HTR-8/SVneo (cell line): ENCODE data around the gene TSKU.
"Not testable (repeated sequence)": the region's sequence is repeated elsewhere in the genome, so short reads cannot be mapped to it uniquely, and the experiment has no call there.

Source experiments
- DNase-seq: peaks from one replicate; pipeline ENCODE4 v3.0.0; 2011; ENCODE audit warnings: low spot score, mixed read lengths; ENCODE audit not compliant: insufficient read length
- FAIRE-seq: peaks from 2 replicates; lab custom pipeline; 2011; peaks lifted over from hg19 to GRCh38; lab: Jason Lieb, UNC

TSKU gene

GRCh38 chr11:76815678-76816077 is 32.5 kb downstream of the TSKU start:
- DNase-seq, FAIRE-seq: not testable (repeated sequence)

DNA sequence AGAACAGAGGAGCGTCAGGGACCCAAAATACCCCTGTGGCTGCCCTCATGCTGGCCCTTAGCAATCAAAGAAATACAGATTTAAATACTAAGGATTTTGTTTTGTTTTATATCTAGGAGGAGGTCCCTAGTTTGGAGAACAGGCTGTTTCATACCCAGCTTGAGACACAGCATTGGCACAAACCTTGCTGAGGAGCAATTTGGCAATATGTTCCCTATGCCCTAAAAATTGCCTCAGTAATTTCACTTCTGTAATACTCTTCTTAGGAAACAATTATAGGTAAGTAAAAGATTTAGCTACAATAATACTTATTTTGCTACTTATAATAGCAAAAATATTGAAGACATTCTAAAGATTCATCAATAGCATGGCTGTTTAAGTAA is 37.0 kb downstream of the TSKU start:
- DNase-seq (no peak), FAIRE-seq (no peak)

DNA sequence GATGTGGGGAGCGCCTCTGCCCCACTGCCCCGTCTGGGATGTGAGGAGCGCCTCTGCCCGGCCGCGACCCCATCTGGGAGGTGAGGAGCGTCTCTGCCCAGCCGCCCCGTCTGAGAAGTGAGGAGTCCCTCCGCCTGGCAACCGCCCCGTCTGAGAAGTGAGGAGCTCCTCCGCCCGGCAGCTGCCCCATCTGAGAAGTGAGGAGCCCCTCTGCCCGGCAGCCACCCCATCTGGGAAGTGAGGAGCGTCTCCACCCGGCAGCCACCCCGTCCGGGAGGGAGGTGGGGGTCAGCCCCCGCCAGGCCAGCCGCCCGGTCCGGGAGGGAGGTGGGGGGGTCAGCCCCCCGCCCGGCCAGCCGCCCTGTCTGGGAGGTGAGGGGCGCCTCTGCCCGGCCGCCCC is 38.2 kb downstream of the TSKU start:
- not testable (repeated sequence) for DNase-seq

GRCh38 chr11:76822406-76822805 is 39.2 kb downstream of the TSKU start:
- DNase-seq (no peak), FAIRE-seq (no peak)

More for the DNA sequence above, 38.2 kb downstream of the TSKU start:
- FAIRE-seq: not testable (repeated sequence)

GRCh38 chr11:76823481-76824028 is 40.4 kb downstream of the TSKU start:
- DNase-seq (peak; percentile 79), FAIRE-seq (peak; percentile 69)

GRCh38 chr11:76824083-76824939 is 41.2 kb downstream of the TSKU start:
- FAIRE-seq: no peak

GRCh38 chr11:76824980-76825725 is 42.0 kb downstream of the TSKU start:
- FAIRE-seq: no peak
- no peak for DNase-seq

More at GRCh38 chr11:76824083-76824939, 41.2 kb downstream of the TSKU start:
- DNase-seq: peak; percentile 40

DNA sequence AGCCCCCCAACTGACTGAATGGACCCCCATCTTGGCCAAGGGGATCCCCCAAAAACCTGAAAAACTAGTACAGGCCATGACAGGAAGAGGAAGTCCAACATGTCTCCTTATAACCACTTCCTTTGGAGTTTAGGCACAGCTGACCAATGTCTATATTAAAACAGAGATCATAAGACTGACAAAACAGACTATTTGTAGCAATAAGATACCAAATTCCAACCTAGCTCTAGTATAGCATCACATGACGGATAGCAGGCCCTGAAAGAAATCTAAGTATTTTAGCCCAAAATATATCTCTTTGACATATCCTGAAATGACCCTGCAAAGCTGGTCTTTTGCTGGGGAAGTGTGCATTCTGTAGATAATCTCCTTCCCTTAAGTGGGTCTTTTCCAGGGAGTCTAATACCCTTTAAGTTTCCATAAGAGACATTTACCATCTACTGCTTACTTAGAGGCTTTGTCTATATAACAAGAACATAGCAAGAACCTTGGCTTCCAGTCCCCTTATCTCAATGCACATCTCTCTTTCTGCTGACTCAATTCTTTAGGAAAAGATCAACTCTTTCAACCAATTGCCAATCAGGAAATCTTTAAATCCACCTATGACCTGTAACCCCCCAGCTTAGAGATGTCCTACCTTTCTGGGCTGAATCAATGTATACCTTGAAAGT is 42.7 kb downstream of the TSKU start:
- no peak for DNase-seq

GRCh38 chr11:76826508-76826907 is 43.4 kb downstream of the TSKU start:
- DNase-seq, FAIRE-seq: not testable (repeated sequence)

More for the DNA sequence above, 42.7 kb downstream of the TSKU start:
- no peak for FAIRE-seq

DNA sequence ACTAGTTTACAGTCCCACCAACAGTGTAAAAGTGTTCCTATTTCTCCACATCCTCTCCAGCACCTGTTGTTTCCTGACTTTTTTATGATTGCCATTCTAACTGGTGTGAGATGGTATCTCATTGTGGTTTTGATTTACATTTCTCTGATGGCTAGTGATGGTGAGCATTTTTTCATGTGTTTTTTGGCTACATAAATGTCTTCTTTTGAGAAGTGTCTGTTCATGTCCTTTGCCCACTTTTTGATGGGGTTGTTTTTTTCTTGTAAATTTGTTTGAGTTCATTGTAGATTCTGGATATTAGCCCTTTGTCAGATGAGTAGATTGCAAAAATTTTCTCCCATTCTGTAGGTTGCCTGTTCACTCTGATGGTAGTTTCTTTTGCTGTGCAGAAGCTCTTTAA is 43.8 kb downstream of the TSKU start:
- not testable (repeated sequence) for FAIRE-seq, DNase-seq

GRCh38 chr11:76830639-76831327 is 47.6 kb downstream of the TSKU start:
- DNase-seq (no peak), FAIRE-seq (no peak)

DNA sequence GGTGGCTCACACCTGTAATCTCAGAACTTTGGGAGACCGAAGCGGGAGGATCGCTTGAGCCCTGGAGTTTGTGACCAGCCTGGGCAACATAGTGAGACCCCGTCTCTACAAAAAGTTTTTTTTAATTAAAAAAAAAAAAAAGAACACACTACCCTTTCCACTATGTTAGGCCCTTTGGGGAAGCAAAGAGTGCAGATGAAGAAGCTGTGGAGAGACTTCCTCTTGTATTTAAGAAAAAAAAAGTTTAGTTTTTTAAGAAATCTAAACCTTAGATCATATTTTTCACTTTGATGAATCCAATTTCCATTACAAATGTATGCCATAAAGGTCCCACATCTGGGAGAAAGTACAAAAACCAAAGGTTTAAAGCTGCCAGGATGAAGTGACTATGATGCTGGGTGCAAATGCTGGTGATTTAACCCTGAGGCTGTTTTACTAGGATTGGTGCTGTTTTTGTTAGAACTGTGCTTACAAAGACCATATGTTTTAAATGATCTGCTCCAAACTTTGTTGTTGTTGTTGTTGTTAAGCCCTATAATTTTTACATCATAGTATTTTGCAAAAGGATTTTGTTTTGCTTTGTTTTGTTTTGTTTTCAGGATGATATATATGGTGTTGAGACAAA is 48.6 kb downstream of the TSKU start:
- FAIRE-seq: no peak
- DNase-seq: no peak

DNA sequence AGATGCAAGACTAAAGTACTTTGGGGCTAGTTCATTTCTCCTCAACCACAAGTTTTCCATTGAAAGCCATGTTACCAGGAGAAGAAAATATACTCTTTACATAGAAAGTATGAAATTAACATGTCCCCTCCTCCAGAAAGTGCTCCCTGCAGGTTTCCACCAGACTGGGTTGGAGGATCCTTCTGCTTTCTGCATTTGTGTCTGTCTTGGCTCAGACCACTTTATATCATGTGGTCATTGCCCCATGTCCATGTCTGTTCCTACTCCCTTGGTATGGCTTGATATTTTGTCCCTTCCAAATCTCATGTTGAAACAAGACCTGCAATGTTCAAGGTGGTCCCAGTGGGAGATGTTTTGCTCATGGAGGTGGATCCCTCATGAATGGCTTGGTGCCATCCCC is 49.2 kb downstream of the TSKU start:
- FAIRE-seq (no peak), DNase-seq (no peak)

DNA sequence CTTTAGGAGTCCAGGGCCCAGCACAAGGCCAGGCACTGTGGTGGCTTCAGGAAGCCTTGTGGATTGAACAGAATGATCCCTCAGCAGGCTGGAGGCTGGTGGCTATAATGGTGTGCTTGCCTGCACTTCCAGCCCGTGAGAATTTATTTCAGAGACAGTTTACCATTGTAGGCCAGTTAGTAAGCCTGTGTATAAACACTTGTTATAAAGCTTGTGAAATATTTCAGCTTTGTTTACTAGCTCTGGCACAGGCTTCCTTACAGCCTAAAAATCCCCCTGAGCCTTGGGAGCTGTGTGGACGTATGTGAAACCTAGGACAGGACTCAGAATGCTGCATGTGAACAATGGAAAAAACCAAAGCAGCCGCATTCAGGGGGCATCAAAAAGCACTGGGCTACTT is 51.0 kb downstream of the TSKU start:
- FAIRE-seq (no peak), DNase-seq (no peak)

DNA sequence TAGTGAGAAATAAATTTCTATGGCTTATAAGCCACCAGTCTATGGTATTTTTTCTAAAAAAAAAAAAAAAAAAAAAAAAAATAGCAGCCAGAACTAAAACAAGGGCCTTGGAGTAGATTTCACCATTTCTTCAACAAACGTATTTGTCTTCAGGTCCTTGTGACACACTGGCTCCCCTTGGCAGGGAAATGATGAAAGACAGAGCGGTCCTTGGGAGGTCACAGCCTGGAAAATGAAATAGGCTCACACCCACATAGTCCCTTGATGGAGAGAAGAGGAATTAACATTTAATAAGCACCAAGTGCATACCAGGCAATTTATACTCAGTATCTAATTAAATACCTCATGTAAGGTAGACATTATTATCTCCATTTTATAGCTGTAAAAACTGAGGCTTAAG is 51.9 kb downstream of the TSKU start:
- FAIRE-seq (no peak), DNase-seq (no peak)

DNA sequence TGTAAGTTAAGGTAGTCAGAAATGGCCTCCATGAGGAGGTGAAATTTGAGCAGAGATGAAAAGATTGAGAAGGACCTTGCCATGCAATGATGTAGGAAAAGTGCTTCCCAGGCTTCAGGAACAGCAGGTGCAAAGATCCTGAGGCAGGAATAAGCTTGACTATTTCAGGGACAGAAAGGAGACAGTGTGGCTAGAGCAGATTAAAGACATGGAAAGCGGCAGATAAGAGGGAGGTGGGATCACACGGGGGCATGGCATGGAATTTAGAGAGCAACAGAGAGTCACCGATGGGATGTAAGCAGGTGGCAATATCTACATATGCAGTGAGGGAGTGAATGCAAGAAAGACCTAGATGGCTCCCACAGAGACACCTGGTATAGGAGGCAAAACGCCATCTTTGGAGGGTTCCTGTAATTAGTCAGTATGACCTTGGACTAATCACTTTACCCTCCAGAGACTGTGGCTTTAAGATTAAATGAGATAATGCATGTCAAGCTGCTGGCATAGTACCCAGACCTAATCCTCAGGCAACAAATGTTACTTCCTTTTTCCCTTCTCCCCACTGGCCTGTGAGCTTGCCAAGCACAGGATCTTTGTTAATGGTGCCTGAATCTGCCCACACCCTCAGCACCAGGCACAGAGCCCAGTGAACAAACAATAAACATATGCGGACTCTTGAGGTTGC is 52.9 kb downstream of the TSKU start:
- FAIRE-seq: no peak
- no peak for DNase-seq

- FAIRE-seq (peak; percentile 31), DNase-seq (no peak)
Observed at GRCh38 chr11:76836613-76837291, 53.6 kb downstream of the TSKU start.
